ENCODE data around the gene RMRP. TPM values are rescaled to one million over a fixed set of nuclear protein-coding genes. Genes with fewer than 3 reads are reported as not detected.

The RMRP gene
- total RNA-seq (2022; extraction: Qiagen RNA extraction; ENCODE audit: low read depth), result 7.2 to 17.6 TPM (median 8.8 TPM) in 3 of 5 replicates, not detected in the others

DNA sequence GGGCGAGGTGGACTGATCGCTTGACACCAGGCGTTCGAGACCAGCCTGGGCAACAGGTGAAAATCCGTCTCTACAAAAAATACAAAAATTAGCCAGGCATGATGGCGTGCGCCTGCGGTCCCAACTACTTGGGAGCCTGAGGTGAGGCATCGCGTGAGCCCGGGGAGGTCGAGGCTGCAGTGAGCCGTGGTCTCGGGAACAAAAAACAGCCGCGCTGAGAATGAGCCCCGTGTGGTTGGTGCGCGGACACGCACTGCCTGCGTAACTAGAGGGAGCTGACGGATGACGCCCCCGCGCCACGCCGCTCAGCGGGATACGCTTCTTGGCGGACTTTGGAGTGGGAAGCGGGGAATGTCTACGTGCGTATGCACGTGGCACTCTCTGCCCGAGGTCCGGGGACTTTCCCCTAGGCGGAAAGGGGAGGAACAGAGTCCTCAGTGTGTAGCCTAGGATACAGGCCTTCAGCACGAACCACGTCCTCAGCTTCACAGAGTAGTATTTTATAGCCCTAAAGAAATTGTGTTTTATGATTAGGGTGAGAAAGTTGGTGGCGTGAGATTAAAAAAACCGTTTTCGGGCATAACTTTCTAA lies at the start of gene RMRP:
TSS of gene RMRP (minus strand) at position 474 of the 591 bp plus-strand sequence.

GRCh38 chr9:35689542-35690293 lies 31.9 kb upstream of the RMRP start, which contains the start of gene TPM2:
Gene TPM2 (minus strand): TSS chr9:35689925. CDS start chr9:35689817, 108 bp downstream.

GRCh38 chr9:35673132-35674024 lies 15.6 kb upstream of the RMRP start, which contains the start of gene CA9:
Gene CA9 (plus strand): TSS chr9:35673928. CDS start chr9:35673960, 32 bp downstream.

DNA sequence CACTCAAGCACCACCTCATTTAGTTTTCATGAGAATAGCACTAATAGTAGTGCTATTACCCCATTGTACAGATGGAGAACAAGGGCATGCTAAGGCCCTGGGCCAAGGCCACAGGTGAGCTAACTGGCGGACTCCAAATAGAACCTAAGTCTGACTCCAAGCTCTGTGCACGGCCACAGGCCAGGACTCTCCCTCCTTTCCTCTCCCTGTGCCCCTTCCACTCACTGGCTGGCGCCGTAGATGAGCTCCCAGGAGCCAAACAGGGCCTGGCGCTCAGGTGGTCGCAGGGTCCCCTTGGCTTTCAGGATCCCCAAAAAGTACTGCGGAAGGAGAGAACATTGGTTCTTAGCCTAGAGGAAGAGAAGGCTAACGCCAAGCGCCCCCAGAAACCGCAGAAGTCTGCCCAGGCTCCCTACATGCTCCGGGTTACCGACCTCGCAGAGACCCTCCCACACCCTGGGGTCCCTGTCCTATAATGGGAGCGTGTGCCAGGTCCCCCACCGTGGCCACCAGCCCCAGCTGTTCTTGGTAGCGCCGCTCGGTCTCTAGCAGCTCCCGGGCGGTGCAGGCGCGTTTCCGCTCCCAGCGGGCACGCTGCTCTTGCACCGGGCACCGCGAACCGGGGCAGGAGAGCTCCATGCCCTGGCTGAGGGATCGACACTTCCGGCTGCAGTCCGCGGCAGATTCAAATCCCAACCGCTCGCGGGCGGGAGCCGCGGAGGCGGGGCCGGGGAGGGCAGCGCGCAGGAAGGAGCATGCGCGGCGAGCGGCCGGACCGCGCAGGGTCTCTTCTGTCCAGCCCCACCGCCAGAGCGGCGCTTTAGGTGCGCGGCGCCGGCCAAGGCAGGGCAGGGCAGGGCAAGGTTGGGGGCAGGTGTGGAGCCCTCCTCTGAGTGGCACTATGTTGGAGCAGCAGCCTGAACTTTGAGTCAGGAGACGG lies 7.0 kb upstream of the RMRP start, which contains the start of gene ARHGEF39:
TSS of gene ARHGEF39 (minus strand) at position 665 of the 940 bp plus-strand sequence. CDS start at position 639, 26 bp downstream.

GRCh38 chr9:35658137-35658967 lies 533 bp upstream of the RMRP start, which contains the start of gene CCDC107:
Gene CCDC107 (plus strand): TSS chr9:35658292. CDS start chr9:35658380, 88 bp downstream.

DNA sequence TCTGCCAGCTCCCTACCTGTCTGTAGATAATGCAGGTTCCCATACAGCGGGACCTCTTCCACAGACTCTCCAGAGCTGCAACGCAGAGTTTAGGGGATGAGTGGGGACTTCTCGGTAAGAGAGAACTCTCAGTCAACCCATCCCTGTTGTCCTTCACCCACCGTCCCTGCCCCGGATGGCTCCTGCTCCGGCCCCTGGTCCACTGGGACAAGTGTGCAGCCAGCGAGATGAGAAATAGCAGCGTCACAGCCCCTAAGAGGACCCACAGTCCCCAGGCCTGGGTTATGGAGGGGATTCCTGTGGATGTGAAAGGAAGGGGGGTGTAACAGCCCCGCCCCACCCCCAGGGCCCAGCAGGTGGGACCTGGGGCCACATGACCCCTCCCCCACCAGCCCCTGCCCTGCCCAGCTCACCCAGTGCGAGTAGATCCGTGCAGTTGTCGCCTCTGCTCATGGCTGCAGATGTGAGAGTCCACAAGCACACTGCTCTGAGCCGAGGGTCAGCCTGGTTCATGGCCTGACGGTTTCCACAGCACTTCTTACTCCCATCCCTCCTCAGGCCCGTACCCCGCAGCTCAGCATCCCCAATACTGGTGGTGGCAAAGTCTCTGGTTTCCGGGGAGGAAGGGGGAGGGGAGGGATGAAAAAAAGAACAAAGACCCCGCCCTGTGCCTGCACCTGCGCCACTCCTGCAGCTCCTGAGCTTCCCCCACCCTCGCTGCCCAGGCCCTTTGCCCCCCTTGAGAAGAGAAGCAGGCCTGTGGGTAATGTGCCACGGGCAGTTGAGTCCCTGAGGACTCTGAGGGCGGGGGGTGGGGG lies 7.3 kb downstream of the RMRP start, which contains the start of gene SIT1:
TSS of gene SIT1 (minus strand) at position 591 of the 818 bp plus-strand sequence. CDS start at position 513, 78 bp downstream.

DNA sequence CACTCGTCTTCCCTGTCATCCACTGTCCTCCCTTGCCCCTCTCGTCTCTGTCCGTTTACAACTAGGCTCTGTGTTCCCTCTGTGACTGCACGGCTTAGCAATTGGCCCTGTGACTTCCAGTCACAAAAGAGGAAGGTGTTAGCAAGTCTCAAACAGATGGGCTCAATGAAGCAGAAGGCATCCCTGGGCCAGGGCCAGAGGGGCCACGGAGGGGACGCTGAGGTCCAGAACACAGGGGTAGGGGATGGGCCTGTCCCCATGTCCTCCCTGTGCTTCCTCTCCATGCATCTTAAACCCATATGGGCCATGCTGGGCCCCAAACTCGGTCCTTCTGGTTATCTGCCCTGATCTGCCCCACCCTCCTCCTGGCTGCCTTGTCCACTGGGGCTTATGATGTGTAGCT lies 39.5 kb downstream of the RMRP start, which contains the start of gene CD72:
TSS of gene CD72 (minus strand) at position 89 of the 403 bp plus-strand sequence. CDS start 110 bp downstream, outside the sequence.

Other genes with a start within 250 kb of the RMRP start
- 18.2 to 39.9 TPM (median 32.4 TPM) in 5 replicates for gene RUSC2, start 167.9 kb downstream of the RMRP start, total RNA-seq (2022; extraction: Qiagen RNA extraction; ENCODE audit: low read depth)
- 22.7 to 34.4 TPM (median 30.2 TPM) in 5 replicates for gene TESK1, start 52.8 kb downstream of the RMRP start, total RNA-seq (2022; extraction: Qiagen RNA extraction; ENCODE audit: low read depth)
- gene CD72, start 39.6 kb downstream of the RMRP start, total RNA-seq (2022; extraction: Qiagen RNA extraction; ENCODE audit: low read depth), result 0.11 to 0.41 TPM (median 0.18 TPM) in 4 of 5 replicates, not detected in the other
- not detected in 5 replicates for gene SIT1, start 7.1 kb downstream of the RMRP start, total RNA-seq (2022; extraction: Qiagen RNA extraction; ENCODE audit: low read depth)
- gene CCDC107, start 273 bp upstream of the RMRP start, total RNA-seq (2022; extraction: Qiagen RNA extraction; ENCODE audit: low read depth), result 19.3 to 29.9 TPM (median 27.5 TPM) in 5 replicates
- 14.7 to 19.5 TPM (median 18.0 TPM) in 5 replicates for gene ARHGEF39, start 7.2 kb upstream of the RMRP start, total RNA-seq (2022; extraction: Qiagen RNA extraction; ENCODE audit: low read depth)
- gene CA9, start 15.9 kb upstream of the RMRP start, total RNA-seq (2022; extraction: Qiagen RNA extraction; ENCODE audit: low read depth), result 3.0 to 7.1 TPM (median 6.1 TPM) in 5 replicates
- gene TPM2, start 31.9 kb upstream of the RMRP start, total RNA-seq (2022; extraction: Qiagen RNA extraction; ENCODE audit: low read depth), result 628 to 733 TPM (median 691 TPM) in 5 replicates
- gene TLN1, start 74.2 kb upstream of the RMRP start, total RNA-seq (2022; extraction: Qiagen RNA extraction; ENCODE audit: low read depth), result 89.5 to 138 TPM (median 130 TPM) in 5 replicates
- gene CREB3, start 74.6 kb upstream of the RMRP start, total RNA-seq (2022; extraction: Qiagen RNA extraction; ENCODE audit: low read depth), result 55.1 to 65.3 TPM (median 58.7 TPM) in 5 replicates
- gene GBA2, start 91.2 kb upstream of the RMRP start, total RNA-seq (2022; extraction: Qiagen RNA extraction; ENCODE audit: low read depth), result 22.0 to 42.9 TPM (median 33.7 TPM) in 5 replicates
- gene RGP1, start 91.3 kb upstream of the RMRP start, total RNA-seq (2022; extraction: Qiagen RNA extraction; ENCODE audit: low read depth), result 11.3 to 19.1 TPM (median 16.9 TPM) in 5 replicates
- gene MSMP, start 96.3 kb upstream of the RMRP start, total RNA-seq (2022; extraction: Qiagen RNA extraction; ENCODE audit: low read depth), result 0.62 TPM in 1 of 5 replicates, not detected in the others
- gene NPR2, start 133.6 kb upstream of the RMRP start, total RNA-seq (2022; extraction: Qiagen RNA extraction; ENCODE audit: low read depth), result 3.2 to 7.5 TPM (median 6.1 TPM) in 5 replicates
- gene SPAG8, start 154.2 kb upstream of the RMRP start, total RNA-seq (2022; extraction: Qiagen RNA extraction; ENCODE audit: low read depth), result 0.32 to 0.72 TPM (median 0.56 TPM) in 4 of 5 replicates, not detected in the other
- 58.4 to 99.6 TPM (median 93.8 TPM) in 5 replicates for gene HINT2, start 157.0 kb upstream of the RMRP start, total RNA-seq (2022; extraction: Qiagen RNA extraction; ENCODE audit: low read depth)
- gene FAM221B, start 170.7 kb upstream of the RMRP start, total RNA-seq (2022; extraction: Qiagen RNA extraction; ENCODE audit: low read depth), result not detected in 5 replicates
- gene TMEM8B, start 171.2 kb upstream of the RMRP start, total RNA-seq (2022; extraction: Qiagen RNA extraction; ENCODE audit: low read depth), result 1.8 to 4.3 TPM (median 3.1 TPM) in 5 replicates
- gene OR13J1, start 212.4 kb upstream of the RMRP start, total RNA-seq (2022; extraction: Qiagen RNA extraction; ENCODE audit: low read depth), result not detected in 5 replicates
- 0.18 to 0.61 TPM (median 0.26 TPM) in 4 of 5 replicates, not detected in the other for gene HRCT1, start 248.2 kb upstream of the RMRP start, total RNA-seq (2022; extraction: Qiagen RNA extraction; ENCODE audit: low read depth)

Data from A549 treated with ZK216348 at 1 μM for 4 hours (cell line).